Measurements from ENCODE around the gene HPN. TPM values are rescaled to one million over a fixed set of nuclear protein-coding genes. Genes with fewer than 3 reads are reported as not detected.

The HPN gene
- total RNA-seq = 0.72 TPM in 1 of 2 replicates, not detected in the other

DNA sequence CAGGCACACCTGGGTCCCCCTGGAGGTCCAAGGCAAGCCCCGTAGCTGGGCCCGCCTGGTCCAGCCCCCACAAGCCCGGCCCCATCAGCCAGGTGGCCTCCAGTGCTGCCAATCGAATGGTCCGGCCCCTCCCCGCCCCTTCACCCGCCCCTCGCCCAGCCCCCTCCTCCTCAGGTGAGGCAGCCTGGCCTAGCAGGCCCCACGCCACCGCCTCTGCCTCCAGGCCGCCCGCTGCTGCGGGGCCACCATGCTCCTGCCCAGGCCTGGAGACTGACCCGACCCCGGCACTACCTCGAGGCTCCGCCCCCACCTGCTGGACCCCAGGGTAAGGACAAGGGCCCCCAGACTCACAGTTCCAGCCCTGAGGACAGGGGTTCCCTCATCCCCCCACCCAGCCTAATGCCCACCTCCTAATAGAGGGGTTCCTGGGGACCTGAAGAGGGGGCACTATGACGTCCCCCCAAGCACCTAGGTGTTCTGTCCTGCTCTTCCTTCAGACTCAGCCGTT lies at the start of gene HPN:
HPN (plus strand) TSS at position 174 of the 508 bp plus-strand sequence. CDS start 786 bp downstream, outside the sequence.

DNA sequence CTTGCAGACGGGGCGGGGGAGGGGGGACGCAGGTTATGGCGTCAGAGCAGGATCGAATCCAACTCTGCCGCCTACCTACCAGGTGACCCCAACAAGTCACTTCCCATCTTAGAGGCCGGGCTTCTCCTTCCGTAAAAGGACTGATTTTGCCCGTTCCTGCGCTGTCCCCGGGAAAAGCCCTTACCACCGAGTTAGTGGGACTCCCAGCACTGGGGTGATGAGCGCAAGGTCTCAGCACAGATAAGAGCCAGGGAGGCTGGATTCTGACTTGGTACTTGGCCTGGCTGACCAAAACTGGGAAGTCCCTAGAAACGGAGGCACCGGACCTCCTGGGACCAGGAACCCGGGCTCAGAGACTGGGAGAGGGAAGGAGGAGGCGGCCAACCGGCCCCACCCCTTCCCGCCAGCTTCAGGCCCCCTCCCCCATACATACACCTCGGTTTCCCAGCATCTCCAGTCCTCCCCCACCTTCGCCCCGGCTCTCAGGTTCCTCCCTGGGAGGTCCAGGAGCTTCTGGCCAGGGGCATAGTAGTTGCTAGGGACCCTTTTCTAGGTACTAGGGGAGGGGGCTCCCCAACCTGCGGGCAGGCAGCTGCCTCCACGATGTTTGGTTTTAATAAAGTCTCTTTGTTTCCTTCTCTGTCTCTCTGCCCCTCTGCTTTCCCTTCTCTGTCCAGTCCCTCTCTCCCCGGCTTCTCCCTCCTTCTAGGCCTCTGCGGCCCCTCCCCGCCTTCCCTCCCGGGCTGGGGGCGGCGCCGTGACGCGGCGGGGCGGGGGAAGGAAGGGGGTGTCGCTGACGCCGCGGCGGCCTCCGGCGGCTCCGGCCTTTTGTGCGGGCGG lies 41.8 kb upstream of the HPN start, which contains the start of gene GRAMD1A:
GRAMD1A (plus strand) TSS at position 826 of the 840 bp plus-strand sequence. CDS start 156 bp downstream, outside the sequence.

DNA sequence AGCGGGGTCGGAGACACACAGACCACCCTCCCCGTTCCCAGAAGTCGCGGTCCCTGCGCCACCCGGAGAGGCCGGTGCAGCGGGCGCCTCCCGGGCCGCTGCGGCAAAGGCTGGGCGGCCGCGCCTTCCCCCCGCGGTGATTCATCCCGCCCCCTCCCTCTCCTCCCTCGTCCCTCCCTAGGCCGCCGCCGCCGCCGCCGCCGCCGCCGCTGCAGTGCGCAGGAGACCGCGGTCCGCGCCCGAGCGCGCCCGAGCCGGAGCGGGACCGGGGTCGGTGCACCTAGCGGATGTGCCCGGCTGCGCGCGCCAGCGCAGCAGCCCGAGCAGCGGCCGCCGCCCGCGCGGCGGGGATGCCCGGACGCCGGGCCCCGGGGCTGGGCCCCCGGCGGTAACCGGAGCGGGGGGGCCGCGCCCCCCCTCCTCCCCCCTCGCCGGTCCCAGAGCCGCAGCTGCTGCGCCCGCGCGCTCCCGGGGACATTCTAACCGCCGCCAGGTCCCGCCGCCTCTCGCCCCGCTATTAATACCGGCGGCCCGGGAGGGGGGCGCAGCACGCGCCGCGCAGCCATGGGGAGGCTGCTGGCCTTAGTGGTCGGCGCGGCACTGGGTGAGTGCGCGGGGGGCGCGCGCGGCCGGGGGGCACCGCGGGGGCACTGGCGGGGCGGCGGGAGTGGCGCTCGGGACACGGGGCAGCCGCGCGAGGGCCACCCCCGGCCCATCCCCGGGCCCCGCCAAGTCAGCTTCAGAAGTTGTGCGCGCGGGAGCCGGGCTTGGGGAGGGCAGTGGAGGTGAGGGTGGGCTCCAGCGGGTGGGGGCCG lies 11.1 kb upstream of the HPN start, which contains the start of gene SCN1B:
SCN1B (plus strand) TSS at position 214 of the 815 bp plus-strand sequence; CDS start at position 565, 351 bp downstream.

DNA sequence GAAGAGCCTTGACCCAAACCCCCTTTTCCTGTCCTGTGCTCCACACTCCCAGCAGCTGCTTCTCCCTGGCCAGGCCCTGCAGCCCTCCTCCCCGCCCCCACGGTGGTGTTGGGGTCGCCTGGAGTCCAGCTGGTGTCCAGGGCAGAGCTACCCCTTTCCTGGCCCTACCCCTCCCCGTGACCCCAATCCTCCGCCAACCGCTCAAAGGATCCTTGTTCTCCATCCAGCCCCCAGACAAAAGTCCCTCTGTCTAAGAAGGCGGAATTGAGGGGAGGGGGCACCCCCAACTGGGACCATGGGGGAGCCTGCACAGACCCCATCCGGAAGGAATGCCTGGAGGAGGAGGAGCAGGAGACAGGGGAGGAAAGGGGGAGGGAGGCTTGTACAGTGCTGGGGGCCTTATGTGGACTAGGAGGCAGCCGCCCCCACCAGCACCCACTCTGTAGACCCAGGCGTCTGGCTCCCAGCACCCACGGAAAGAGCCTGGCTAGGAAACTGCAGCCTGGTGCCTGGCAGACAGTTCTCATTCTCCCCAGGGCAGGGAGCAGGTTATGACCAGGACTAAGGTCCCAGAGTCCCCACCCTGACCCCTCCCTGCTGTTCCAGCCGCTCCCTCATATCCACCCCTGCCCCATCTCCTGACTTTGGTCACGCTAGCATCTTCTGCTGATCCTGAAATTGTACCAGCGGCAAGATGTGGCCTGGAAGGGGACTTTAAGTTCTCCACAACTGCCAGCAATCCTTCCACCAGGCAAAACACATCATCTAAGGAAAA lies 73.8 kb downstream of the HPN start, which contains the start of gene FXYD3:
FXYD3 (plus strand) TSS at position 647 of the 775 bp plus-strand sequence. CDS start 3,554 bp downstream, outside the sequence.

Other genes starting within 250 kb of the HPN start
- 1.7 and 3.2 TPM in 2 replicates for gene ZNF30, start 114.8 kb upstream of the HPN start, total RNA-seq
- 3.4 and 4.1 TPM in 2 replicates for gene ZNF792, start 77.5 kb upstream of the HPN start, total RNA-seq
- 14.5 and 15.4 TPM in 2 replicates for gene GRAMD1A, start 41.4 kb upstream of the HPN start, total RNA-seq
- gene SCN1B, start 11.3 kb upstream of the HPN start, total RNA-seq = 0.48 TPM in 1 of 2 replicates, not detected in the other
- 346 and 846 TPM in 2 replicates for gene FXYD3, start 74.1 kb downstream of the HPN start, total RNA-seq
- gene LGI4, start 93.3 kb downstream of the HPN start, total RNA-seq = under 0.01 TPM in 1 of 2 replicates, not detected in the other
- not detected in 2 replicates for gene FXYD1, start 97.1 kb downstream of the HPN start, total RNA-seq
- gene FXYD7, start 101.5 kb downstream of the HPN start, total RNA-seq = not detected in 2 replicates
- gene FXYD5, start 113.0 kb downstream of the HPN start, total RNA-seq = 8.2 and 12.8 TPM in 2 replicates
- not detected in 2 replicates for gene FAM187B, start 187.0 kb downstream of the HPN start, total RNA-seq
- 45.0 and 50.6 TPM in 2 replicates for gene LSR, start 207.3 kb downstream of the HPN start, total RNA-seq
- gene USF2, start 227.2 kb downstream of the HPN start, total RNA-seq = 41.4 and 53.7 TPM in 2 replicates
- gene HAMP, start 240.8 kb downstream of the HPN start, total RNA-seq = under 0.01 TPM in 1 of 2 replicates, not detected in the other